Esophagus muscularis mucosa (tissue), 4 donors: ENCODE data around the gene TMEM92. TPM values are rescaled to one million over a fixed set of nuclear protein-coding genes. Genes with fewer than 3 reads are reported as not detected.

ENCODE experiments used
- DNase-seq: peaks from one replicate; pipeline ENCODE4 v3.0.0-alpha.2; 2017; ENCODE audit errors: extremely low spot score
- H3K27ac ChIP-seq, 4 donors: fragments of 200-600 bp; sonication (generic); replicated peaks in 1 of 4; 1 replicate in 3 of 4; 2 replicates in 1 of 4; pipeline ENCODE4 v1.5.1; 2016 to 2019; ENCODE audit warnings: mild to moderate bottlenecking in 1 of 4
- H3K27me3 ChIP-seq, 4 donors: fragments of 200-600 bp; sonication (generic); one replicate each; pipeline versions ENCODE4 v1.5.1 to v1.6.0; 2016 to 2019
- H3K36me3 ChIP-seq, 4 donors: fragments of 200-600 bp; sonication (generic); one replicate each; pipeline ENCODE4 v1.5.1; 2016 to 2019
- H3K4me1 ChIP-seq, 4 donors: fragments of 200-600 bp; sonication (generic); one replicate each; pipeline ENCODE4 v1.5.1; 2016 to 2019
- H3K4me3 ChIP-seq, 4 donors: fragments of 200-600 bp; sonication (generic); 1 replicate in 2 of 4; 2 replicates in 2 of 4; pipeline ENCODE4 v1.5.1; 2016 to 2019; ENCODE audit warnings: mild to moderate bottlenecking in 4 of 4, moderate library complexity in 1 of 4
- H3K9me3 ChIP-seq, 4 donors: fragments of 200-600 bp; sonication (generic); 1 replicate in 3 of 4; 2 replicates in 1 of 4; pipeline ENCODE4 v1.5.1; 2016 to 2019
- CTCF ChIP-seq, 3 experiments: fragments of 200-600 bp in 2 of 3; fragments of 450-650 bp in 1 of 3; sonication (generic) in 2 of 3; IDR thresholded peaks; one replicate each; pipeline ENCODE4 v1.5.1; 2017 to 2019; ENCODE audit warnings: antibody characterized with exemption in 3 of 3, mild to moderate bottlenecking in 2 of 3, moderate library complexity in 1 of 3
- EP300 ChIP-seq: sonication (generic); formaldehyde crosslinking; IDR thresholded peaks from one replicate; pipeline ENCODE4 v1.6.1; 2017; ENCODE audit warnings: antibody characterized with exemption
- POLR2A ChIP-seq: fragments of 450-650 bp; IDR thresholded peaks from one replicate; pipeline ENCODE4 v1.6.1; 2017; ENCODE audit warnings: antibody characterized with exemption, moderate library complexity, mild to moderate bottlenecking, low read depth
- POLR2AphosphoS5 ChIP-seq, 2 donors: sonication (generic); formaldehyde crosslinking; IDR thresholded peaks; one replicate each; pipeline ENCODE4 v1.6.1; 2017; ENCODE audit warnings: antibody characterized with exemption in 2 of 2
- WGBS: methylation state at CpG from one replicate; pipeline ENCODE4 v1.1.5; 2018; 5-methylcytosine and 5-hydroxymethylcytosine counted together
- intact Hi-C: fragments of 100-400 bp; cut with DNase I; formaldehyde crosslinking; loops from one replicate; pipeline ENCODE4 v1.15.1; 2023
- total RNA-seq, 4 donors: library from RNA; depleted of rRNA; stranded (reverse); fragments of >200 nt; gene quantifications; one replicate each; pipeline versions ENCODE4 v1.1.0 to v1.2.1, GENCODE V29; 2016

The TMEM92 gene
- total RNA-seq, 4 donors from 2014 or later: 0.80 TPM; not detected in 3

GRCh38 chr17:50310455-50311111, 36.3 kb downstream of the TMEM92 start:
- intact Hi-C loops: no loop called here
- H3K4me1 ChIP-seq: peaks cover 0 to under 1% (median under 1%) of the 10 kb centered on the region in 4 donors
- no peak for DNase-seq
- H3K27me3 ChIP-seq: peaks cover 0 to 6% (median 0%) of the 10 kb centered on the region in 4 donors
- no peaks in the 10 kb centered on the region for H3K36me3 ChIP-seq
- H3K9me3 ChIP-seq: no peaks in the 10 kb centered on the region
- no peak overlapping the region for H3K27ac ChIP-seq
- H3K4me3 ChIP-seq: no peak overlapping the region
- TF ChIP-seq POLR2AphosphoS5 (IDR thresholded peaks at IDR 0.05): no peak
- no peak for TF ChIP-seq CTCF (IDR thresholded peaks at IDR 0.05)
- WGBS: 54% methylated on average over 3 of the region's 3 CpGs

GRCh38 chr17:50311112-50311460, 36.8 kb downstream of the TMEM92 start:
- Histone ChIP-seq H3K9me3 (no peaks in the 10 kb centered on the region), H3K4me3 (no peak overlapping the region), H3K27ac (no peak overlapping the region), H3K4me1 (no peaks in the 10 kb centered on the region), H3K27me3 (peaks cover 0 to 6% (median 0%) of the 10 kb centered on the region in 4 donors), H3K36me3 (no peaks in the 10 kb centered on the region)
- no peak for DNase-seq
- intact Hi-C loops: no loop called here
- WGBS: 55% methylated on average over 1 of the region's 1 CpG
- TF ChIP-seq CTCF (IDR thresholded peaks at IDR 0.05) (no peak), POLR2AphosphoS5 (IDR thresholded peaks at IDR 0.05) (no peak), POLR2A (no peak), EP300 (no peak)

GRCh38 chr17:50311483-50311882, 37.2 kb downstream of the TMEM92 start:
- no peak for DNase-seq
- Histone ChIP-seq H3K4me3 (no peak overlapping the region), H3K27me3 (peaks cover 0 to 6% (median 0%) of the 10 kb centered on the region in 4 donors), H3K9me3 (no peaks in the 10 kb centered on the region), H3K36me3 (no peaks in the 10 kb centered on the region), H3K27ac (no peak overlapping the region), H3K4me1 (no peaks in the 10 kb centered on the region)
- WGBS: 84% methylated on average over 4 of the region's 4 CpGs
- intact Hi-C loops: no loop called here
- TF ChIP-seq EP300 (no peak), CTCF (IDR thresholded peaks at IDR 0.05) (no peak)

GRCh38 chr17:50312308-50312707, 38.0 kb downstream of the TMEM92 start:
- no peak for TF ChIP-seq POLR2A
- TF ChIP-seq CTCF (IDR thresholded peaks at IDR 0.05): no peak
- no peak for TF ChIP-seq POLR2AphosphoS5 (IDR thresholded peaks at IDR 0.05)
- TF ChIP-seq EP300: no peak

GRCh38 chr17:50314456-50315011, 40.3 kb downstream of the TMEM92 start:
- Histone ChIP-seq H3K9me3 (no peaks in the 10 kb centered on the region), H3K4me1 (peaks cover 0 to 8% (median 0%) of the 10 kb centered on the region in 4 donors), H3K27ac (no peak overlapping the region), H3K27me3 (peaks cover 0 to 6% (median 0%) of the 10 kb centered on the region in 4 donors), H3K4me3 (no peak overlapping the region), H3K36me3 (no peaks in the 10 kb centered on the region)
- 78% methylated on average over 6 of the region's 6 CpGs for WGBS
- DNase-seq: no peak
- no peak for TF ChIP-seq EP300
- TF ChIP-seq CTCF (IDR thresholded peaks at IDR 0.05): no peak
- intact Hi-C loops: no loop called here

More at GRCh38 chr17:50312308-50312707, 38.0 kb downstream of the TMEM92 start:
- Histone ChIP-seq H3K36me3 (no peaks in the 10 kb centered on the region), H3K9me3 (no peaks in the 10 kb centered on the region), H3K4me1 (no peaks in the 10 kb centered on the region), H3K27me3 (peaks cover 0 to 6% (median 0%) of the 10 kb centered on the region in 4 donors), H3K27ac (no peak overlapping the region), H3K4me3 (no peak overlapping the region)
- intact Hi-C loops: no loop called here
- 66% methylated on average over 3 of the region's 5 CpGs for WGBS
- DNase-seq: no peak
